ENCODE results near the gene VKORC1.
"Not testable (repeated sequence)": the region's sequence is repeated elsewhere in the genome, so short reads cannot be mapped to it uniquely, and the experiment has no call there.

Gene VKORC1

GRCh38 chr16:31106509-31107464 is 12.2 kb upstream of the VKORC1 start:
- no peak for DNase-seq

- no peak for DNase-seq
Observed at GRCh38 chr16:31105677-31106213, 11.1 kb upstream of the VKORC1 start.

GRCh38 chr16:31100876-31101641 is 6.5 kb upstream of the VKORC1 start:
- DNase-seq, result not testable (repeated sequence)

- DNase-seq, result no peak
Observed at GRCh38 chr16:31099860-31100638, 5.5 kb upstream of the VKORC1 start.

GRCh38 chr16:31094088-31094423 is 541 bp downstream of the VKORC1 start:
- DNase-seq, result no peak

- DNase-seq, result no peak
Observed at GRCh38 chr16:31093132-31093703, 1.4 kb downstream of the VKORC1 start.

GRCh38 chr16:31092330-31092729 is 2.3 kb downstream of the VKORC1 start:
- no peak for DNase-seq

GRCh38 chr16:31090540-31090939 is 4.1 kb downstream of the VKORC1 start:
- DNase-seq, result no peak

- DNase-seq, result no peak
Observed at GRCh38 chr16:31089199-31089598, 5.4 kb downstream of the VKORC1 start.

- no peak for DNase-seq
Observed at GRCh38 chr16:31088459-31089183, 6.0 kb downstream of the VKORC1 start, which contains the start of gene PRSS53. Gene PRSS53, minus strand, starts transcription at chr16:31088943. Its CDS starts 134 bp downstream, at chr16:31088809.

GRCh38 chr16:31087971-31088370 is 6.6 kb downstream of the VKORC1 start:
- DNase-seq, result no peak

GRCh38 chr16:31087481-31087880 is 7.1 kb downstream of the VKORC1 start:
- no peak for DNase-seq

- DNase-seq, result no peak
Observed at GRCh38 chr16:31086629-31086906, 8.0 kb downstream of the VKORC1 start.

- DNase-seq, result no peak
Observed at GRCh38 chr16:31085873-31086628, 8.5 kb downstream of the VKORC1 start.

- DNase-seq, result no peak
Observed at GRCh38 chr16:31085411-31085810, 9.2 kb downstream of the VKORC1 start.

GRCh38 chr16:31084584-31085302 is 9.9 kb downstream of the VKORC1 start:
- DNase-seq, result no peak

GRCh38 chr16:31083981-31084380 is 10.6 kb downstream of the VKORC1 start:
- DNase-seq, result no peak

GRCh38 chr16:31083556-31083955 is 11.0 kb downstream of the VKORC1 start:
- no peak for DNase-seq

GRCh38 chr16:31083081-31083480 is 11.5 kb downstream of the VKORC1 start:
- no peak for DNase-seq

GRCh38 chr16:31082368-31083045 is 12.1 kb downstream of the VKORC1 start:
- no peak for DNase-seq
